ENCODE data around the gene PNPLA2.

The PNPLA2 gene

GRCh38 chr11:819943-820649 is 1.4 kb downstream of the PNPLA2 start:
- peak; percentile 66 to 97 (median 86) for DNase-seq

- DNase-seq = no peak
These were observed 2.2 kb downstream of the PNPLA2 start for GRCh38 chr11:820655-821511.

GRCh38 chr11:821512-822371 is 3.0 kb downstream of the PNPLA2 start:
- DNase-seq = no peak

- no peak for DNase-seq
These were observed 5.0 kb downstream of the PNPLA2 start for GRCh38 chr11:823441-824291.

GRCh38 chr11:824292-824880 is 5.7 kb downstream of the PNPLA2 start:
- no peak for DNase-seq

- DNase-seq = no peak
These were observed 6.2 kb downstream of the PNPLA2 start for GRCh38 chr11:824942-825341.

- DNase-seq = no peak
These were observed 6.9 kb downstream of the PNPLA2 start for GRCh38 chr11:825366-826226.

GRCh38 chr11:826227-826621 is 7.5 kb downstream of the PNPLA2 start:
- DNase-seq = no peak

- DNase-seq = no peak
These were observed 8.1 kb downstream of the PNPLA2 start for GRCh38 chr11:826836-827145.

GRCh38 chr11:827146-827896 is 8.6 kb downstream of the PNPLA2 start:
- DNase-seq = no peak

- DNase-seq = no peak
These were observed 9.1 kb downstream of the PNPLA2 start, which contains the start of gene CRACR2B for GRCh38 chr11:827897-828192. Gene CRACR2B (plus strand): TSS chr11:827919. CDS start chr11:828608, 689 bp downstream.

- DNase-seq = no peak
These were observed 9.9 kb downstream of the PNPLA2 start for GRCh38 chr11:828506-829175.

- DNase-seq = no peak
These were observed 10.6 kb downstream of the PNPLA2 start for GRCh38 chr11:829176-829846.

GRCh38 chr11:829847-830294 is 11.2 kb downstream of the PNPLA2 start:
- DNase-seq = no peak

GRCh38 chr11:830295-831117 is 11.8 kb downstream of the PNPLA2 start:
- DNase-seq = peak in 1 of 4 experiments; percentile 34

GRCh38 chr11:831118-831864 is 12.6 kb downstream of the PNPLA2 start:
- no peak for DNase-seq

GRCh38 chr11:831961-832528 is 13.3 kb downstream of the PNPLA2 start:
- DNase-seq = no peak
